IMR-90 (cell line): ENCODE data around the gene PALLD. TPM values are rescaled to one million over a fixed set of nuclear protein-coding genes. Genes with fewer than 3 reads are reported as not detected.

ENCODE experiments used
- ATAC-seq: fragments of 200-7000 bp; cut with Tn5 transposase; 2 replicates; pipeline ENCODE4 v1.9.1; 2020; ENCODE audit warnings: low read depth, mild to moderate bottlenecking, moderate library complexity
- BruUV-seq: library from RNA; stranded (reverse); fragments of 400-500 nt; replicated peaks from 2 replicates; lab custom pipeline; 2021; lab: Mats Ljungman, UMichigan
- CTCF ChIA-PET: fragments of 300-600 bp; formaldehyde crosslinking; extraction: SDS; loops from one replicate; lab custom pipeline; 2021; ENCODE audit warnings: antibody characterized with exemption; lab: Yijun Ruan, JAX
- POLR2A ChIA-PET: fragments of 300-600 bp; sonication (Branson Sonifier 250); formaldehyde crosslinking; loops from one replicate; lab custom pipeline; 2022; ENCODE audit warnings: antibody characterized with exemption; ENCODE audit not compliant: unreplicated experiment; lab: Charles Lee
- DNase-seq: peaks from one replicate; pipeline ENCODE4 v3.0.0; 2013
- H2AFZ ChIP-seq: replicated peaks from 2 replicates; pipeline ENCODE3; 2013; ENCODE audit warnings: low read length, mild to moderate bottlenecking; ENCODE audit not compliant: poor library complexity
- H2AK5ac ChIP-seq: 2 replicates; pipeline ENCODE4 v1.6.1; 2013; ENCODE audit warnings: low read depth, low read length, inconsistent platforms
- H2AK9ac ChIP-seq: replicated peaks from 2 replicates; pipeline ENCODE3; 2013; ENCODE audit warnings: mild to moderate bottlenecking, low read depth, low read length, moderate library complexity; ENCODE audit not compliant: poor library complexity
- H2BK120ac ChIP-seq: 2 replicates; pipeline ENCODE4 v1.6.1; 2013; ENCODE audit warnings: low read depth, low read length, inconsistent platforms
- H2BK15ac ChIP-seq: 3 replicates; pipeline ENCODE4 v1.6.1; 2013; ENCODE audit warnings: low read depth, low read length, inconsistent platforms
- H2BK20ac ChIP-seq: 2 replicates; pipeline ENCODE4 v1.6.1; 2013; ENCODE audit warnings: low read depth, mild to moderate bottlenecking, inconsistent platforms, low read length, moderate library complexity
- H2BK5ac ChIP-seq: 2 replicates; pipeline ENCODE4 v1.6.1; 2013; ENCODE audit warnings: mild to moderate bottlenecking, low read depth, low read length, inconsistent platforms; ENCODE audit not compliant: poor library complexity, severe bottlenecking
- H3K14ac ChIP-seq: replicated peaks from 2 replicates; pipeline ENCODE4 v1.6.1; 2013; ENCODE audit warnings: low read depth, low read length, inconsistent platforms
- H3K18ac ChIP-seq: 2 replicates; pipeline ENCODE4 v1.6.1; 2013; ENCODE audit warnings: low read depth, low read length, control low read depth
- H3K23ac ChIP-seq: 2 replicates; pipeline ENCODE4 v1.6.1; 2013; ENCODE audit warnings: low read depth, low read length, inconsistent platforms
- H3K27ac ChIP-seq: 2 replicates; pipeline ENCODE4 v1.5.1; 2013; ENCODE audit warnings: mild to moderate bottlenecking, control low read depth, low read length; ENCODE audit not compliant: insufficient read depth
- H3K27me3 ChIP-seq: 2 replicates; pipeline ENCODE4 v1.6.1; 2013; ENCODE audit warnings: low read length; ENCODE audit not compliant: control insufficient read depth, insufficient read depth
- H3K36me3 ChIP-seq: 2 replicates; pipeline ENCODE4 v1.6.1; 2013; ENCODE audit warnings: low read length, mixed read lengths; ENCODE audit not compliant: control insufficient read depth, insufficient read depth
- H3K4ac ChIP-seq: 2 replicates; pipeline ENCODE4 v1.6.1; 2013; ENCODE audit warnings: low read depth, low read length, inconsistent platforms
- H3K4me1 ChIP-seq: 2 replicates; pipeline ENCODE4 v1.6.1; 2013; ENCODE audit warnings: low read length, mixed read lengths; ENCODE audit not compliant: control insufficient read depth, insufficient read depth
- H3K4me2 ChIP-seq: 2 replicates; pipeline ENCODE4 v1.6.1; 2013; ENCODE audit warnings: low read depth, mild to moderate bottlenecking, control low read depth, low read length, moderate library complexity
- H3K4me3 ChIP-seq: 2 replicates; pipeline ENCODE4 v1.5.1; 2013; ENCODE audit warnings: low read depth, mild to moderate bottlenecking, control low read depth, low read length, moderate library complexity; ENCODE audit not compliant: insufficient read depth
- H3K56ac ChIP-seq: 2 replicates; pipeline ENCODE4 v1.6.1; 2013; ENCODE audit warnings: low read length, inconsistent platforms; ENCODE audit not compliant: insufficient read depth; ENCODE audit errors: extremely low read depth
- H3K79me1 ChIP-seq, 2 experiments: 2 replicates each; pipeline ENCODE4 v1.6.1; 2013; ENCODE audit warnings: low read length in 2 of 2, inconsistent platforms in 1 of 2, low read depth in 1 of 2
- H3K9ac ChIP-seq: 2 replicates; pipeline ENCODE4 v1.6.1; 2013; ENCODE audit warnings: low read depth, low read length, control low read depth
- H3K9me1 ChIP-seq: 2 replicates; pipeline ENCODE4 v1.6.1; 2013; ENCODE audit warnings: low read length, inconsistent platforms; ENCODE audit not compliant: insufficient read depth
- H3K9me3 ChIP-seq: 2 replicates; pipeline ENCODE4 v1.6.1; 2013; ENCODE audit warnings: low read length; ENCODE audit not compliant: control insufficient read depth, insufficient read depth
- H4K20me1 ChIP-seq: 2 replicates; pipeline ENCODE4 v1.6.1; 2013; ENCODE audit warnings: low read length, inconsistent platforms; ENCODE audit not compliant: insufficient read depth
- H4K5ac ChIP-seq: 2 replicates; pipeline ENCODE4 v1.6.1; 2013; ENCODE audit warnings: mild to moderate bottlenecking, low read depth, low read length, control low read depth
- H4K8ac ChIP-seq, 2 experiments: 2 replicates each; pipeline ENCODE4 v1.6.1; 2013; ENCODE audit warnings: low read depth in 2 of 2, low read length in 2 of 2, control low read depth in 1 of 2, inconsistent platforms in 1 of 2
- H4K91ac ChIP-seq: 2 replicates; pipeline ENCODE4 v1.6.1; 2013; ENCODE audit warnings: low read depth, low read length, inconsistent platforms; ENCODE audit not compliant: insufficient read depth
- BHLHE40 ChIP-seq: fragments of 150-350 bp; IDR thresholded peaks from 2 replicates; pipeline ENCODE4 v1.6.1; 2016; ENCODE audit warnings: mild to moderate bottlenecking, low read depth, low read length
- CHD1 ChIP-seq: IDR thresholded peaks from 2 replicates; pipeline ENCODE4 v1.6.1; 2012; ENCODE audit warnings: low read depth, low read length, improper control_type of control experiment
- CTCF ChIP-seq: conservative IDR thresholded peaks from 2 replicates; pipeline ENCODE4 v1.5.1; 2012; ENCODE audit warnings: mild to moderate bottlenecking, low read depth, low read length, improper control_type of control experiment
- ELK1 ChIP-seq: fragments of 150-350 bp; IDR thresholded peaks from 2 replicates; pipeline ENCODE4 v1.6.1; 2016; ENCODE audit warnings: low read depth, mild to moderate bottlenecking, low read length, moderate library complexity, borderline replicate concordance
- FOS ChIP-seq: fragments of 150-350 bp; IDR thresholded peaks from 2 replicates; pipeline ENCODE4 v1.6.1; 2016; ENCODE audit warnings: low read depth, low read length
- MAZ ChIP-seq: IDR thresholded peaks from 2 replicates; pipeline ENCODE4 v1.6.1; 2012; ENCODE audit warnings: low read depth, mild to moderate bottlenecking, low read length, improper control_type of control experiment, moderate library complexity, borderline replicate concordance
- MXI1 ChIP-seq: IDR thresholded peaks from 2 replicates; pipeline ENCODE4 v1.6.1; 2012; ENCODE audit warnings: low read depth, mild to moderate bottlenecking, low read length, moderate library complexity, borderline replicate concordance
- NFE2L2 ChIP-seq: fragments of 150-350 bp; IDR thresholded peaks from 2 replicates; pipeline ENCODE4 v1.6.1; 2016; ENCODE audit warnings: low read depth, mild to moderate bottlenecking, low read length
- POLR2A ChIP-seq: IDR thresholded peaks from 2 replicates; pipeline ENCODE4 v1.6.1; 2012; ENCODE audit warnings: mild to moderate bottlenecking, low read depth, low read length
- RAD21 ChIP-seq: IDR thresholded peaks from 2 replicates; pipeline ENCODE4 v1.6.1; 2012; ENCODE audit warnings: low read length, improper control_type of control experiment
- RCOR1 ChIP-seq: IDR thresholded peaks from 2 replicates; pipeline ENCODE4 v1.6.1; 2012; ENCODE audit warnings: mild to moderate bottlenecking, low read length, improper control_type of control experiment; ENCODE audit not compliant: insufficient replicate concordance
- RFX5 ChIP-seq: IDR thresholded peaks from 2 replicates; pipeline ENCODE4 v1.8.0; 2012; ENCODE audit warnings: low read depth, mild to moderate bottlenecking, low read length, moderate library complexity
- SMC3 ChIP-seq: fragments of 150-350 bp; IDR thresholded peaks from 2 replicates; pipeline ENCODE4 v1.6.1; 2016; ENCODE audit warnings: low read depth, mild to moderate bottlenecking, antibody characterized with exemption, low read length, moderate library complexity
- USF2 ChIP-seq: fragments of 150-350 bp; IDR thresholded peaks from 2 replicates; pipeline ENCODE4 v1.6.1; 2017; ENCODE audit warnings: mild to moderate bottlenecking, antibody characterized with exemption, low read length, low read depth
- dilution Hi-C: fragments of 300-500 bp; cut with HindIII; formaldehyde crosslinking; loops from one replicate; pipeline ENCODE4 v1.14.3; 2018; ENCODE audit warnings: low sequenced_read_pairs; ENCODE audit not compliant: unreplicated experiment
- in situ Hi-C: fragments of 300-500 bp; cut with MboI; formaldehyde crosslinking; loops from 3 replicates; pipeline ENCODE4 v1.14.3; 2019; ENCODE audit warnings: low sequenced_read_pairs, inconsistent platforms, mixed read lengths
- intact Hi-C: fragments of 100-400 bp; cut with micrococcal nuclease; formaldehyde crosslinking; loops from 2 replicates; pipeline ENCODE4 v1.10.0; 2022
- polyA plus RNA-seq, 3 experiments: library from polyadenylated mRNA; depleted of rRNA; stranded (reverse); fragments of >200 nt; gene quantifications; 2 replicates each; pipeline ENCODE4 v1.2.3, GENCODE V29; 2012; ENCODE audit warnings: low replicate concordance in 1 of 3
- total RNA-seq: library from RNA; depleted of rRNA; stranded (reverse); fragments of >200 nt; gene quantifications from 2 replicates; pipeline ENCODE4 v1.2.3, GENCODE V29; 2012

The PALLD gene
- total and polyA plus RNA-seq, 2 of the 4 experiments (the other 2 are of a cell fraction): 91.0 to 91.9 TPM

- H3K4me2 ChIP-seq: no peak overlapping the region
- H3K18ac ChIP-seq: no peak overlapping the region
- no peak overlapping the region for H3K27ac ChIP-seq
- ChIA-PET POLR2A (no interaction called here), CTCF (no interaction called here)
- DNase-seq (no peak), ATAC-seq (no peak)
- no peak overlapping the region for H2AFZ ChIP-seq
- no peak overlapping the region for H2BK120ac ChIP-seq
- intact Hi-C loops: no loop called here
- no peaks in the 10 kb centered on the region for H3K36me3 ChIP-seq
- H3K4me3 ChIP-seq: no peak overlapping the region
- no peak overlapping the region for H3K23ac ChIP-seq
- no peak overlapping the region for H3K4ac ChIP-seq
- H3K9ac ChIP-seq: no peak overlapping the region
- H4K91ac ChIP-seq: no peak overlapping the region
- H3K9me3 ChIP-seq: peaks cover 2% of the 10 kb centered on the region; the same call in 1 of the 2 replicates
- no peak overlapping the region for H4K8ac ChIP-seq
- no peak overlapping the region for H2AK5ac ChIP-seq
- no peaks in the 10 kb centered on the region for H3K79me1 ChIP-seq
- H4K5ac ChIP-seq: no peak overlapping the region
- H2AK9ac ChIP-seq: no peak overlapping the region
- no peaks in the 10 kb centered on the region for H4K20me1 ChIP-seq
- no peaks in the 10 kb centered on the region for H3K27me3 ChIP-seq
- no peak for TF ChIP-seq SMC3
- TF ChIP-seq ELK1: no peak
- TF ChIP-seq CTCF: no peak
- TF ChIP-seq CHD1: no peak
- no peak for TF ChIP-seq RAD21
- TF ChIP-seq POLR2A: no peak
- TF ChIP-seq BHLHE40: no peak
- TF ChIP-seq MAZ: no peak
- no peak for TF ChIP-seq FOS
- TF ChIP-seq MXI1: no peak
- TF ChIP-seq RFX5: no peak
- no peak for TF ChIP-seq NFE2L2
- TF ChIP-seq RCOR1: no peak
- TF ChIP-seq USF2: no peak
- no peaks in the 10 kb centered on the region; the same call in 1 of the 2 replicates for H3K9me1 ChIP-seq
- no peaks in the 10 kb centered on the region for H3K4me1 ChIP-seq
- H3K56ac ChIP-seq: no peak overlapping the region
- in situ Hi-C loops: no loop called here
- dilution Hi-C loops: no loop called here
- no peak overlapping the region for H2BK20ac ChIP-seq
- H2BK5ac ChIP-seq: no peak overlapping the region
- H3K14ac ChIP-seq: no peak overlapping the region
- no peak overlapping the region for H2BK15ac ChIP-seq
- BruUV-seq: no TSS peak
These were observed 279.5 kb downstream of the PALLD start for GRCh38 chr4:168776382-168776781.
